HG03103 (cell line): ENCODE measurements around the gene TPRX2.
"Not testable (repeated sequence)": the region's sequence is repeated elsewhere in the genome, so short reads cannot be mapped to it uniquely, and the experiment has no call there.

Experiments used
- ATAC-seq: cut with Tn5 transposase; IDR thresholded peaks from one replicate; pipeline ENCODE4 v1.9.1; 2021; ENCODE audit warnings: low read depth; ENCODE audit not compliant: unreplicated experiment

TPRX2 gene

GRCh38 chr19:47858646-47859285 lies at the start of gene TPRX2:
Gene TPRX2, plus strand, starts transcription at chr19:47859235. Its CDS starts 12 bp downstream, at chr19:47859247.
- ATAC-seq = not testable (repeated sequence)

DNA sequence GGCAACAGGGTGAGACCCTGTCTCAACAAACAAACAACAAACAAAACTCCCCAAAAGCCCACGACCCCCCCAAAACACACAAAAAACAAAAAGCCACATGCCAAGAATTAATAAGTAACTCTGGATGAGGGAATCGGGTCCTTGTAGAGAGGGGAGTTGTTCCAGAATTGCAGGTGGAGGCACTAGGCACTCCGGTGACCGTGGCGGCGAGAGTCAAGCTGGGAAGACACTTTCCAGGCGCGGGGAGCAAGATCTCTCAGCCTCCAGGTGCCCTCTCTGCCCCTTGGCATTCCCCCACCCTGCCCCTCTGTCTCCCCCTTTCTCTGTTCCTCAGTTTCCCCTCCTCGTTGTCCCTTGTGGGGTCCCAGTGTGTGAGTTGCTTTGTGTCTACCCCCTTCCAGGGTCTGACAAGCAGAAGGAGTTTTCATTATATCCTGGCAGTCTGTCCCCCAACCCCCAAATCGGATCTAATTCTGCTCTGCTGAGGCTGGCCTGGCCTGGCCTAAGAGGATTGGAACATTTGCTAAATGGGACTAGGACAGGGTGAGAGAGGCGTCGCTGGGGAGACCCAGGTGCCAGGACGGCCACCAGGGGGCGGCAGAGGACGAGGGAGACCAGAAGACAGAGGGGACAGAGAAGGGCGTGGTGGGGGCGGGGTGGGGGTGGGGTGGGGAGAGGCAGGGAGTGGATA lies 45.6 kb upstream of the TPRX2 start:
- no peak for ATAC-seq

- ATAC-seq = no peak
Measured at GRCh38 chr19:47813995-47814328, 45.1 kb upstream of the TPRX2 start.

DNA sequence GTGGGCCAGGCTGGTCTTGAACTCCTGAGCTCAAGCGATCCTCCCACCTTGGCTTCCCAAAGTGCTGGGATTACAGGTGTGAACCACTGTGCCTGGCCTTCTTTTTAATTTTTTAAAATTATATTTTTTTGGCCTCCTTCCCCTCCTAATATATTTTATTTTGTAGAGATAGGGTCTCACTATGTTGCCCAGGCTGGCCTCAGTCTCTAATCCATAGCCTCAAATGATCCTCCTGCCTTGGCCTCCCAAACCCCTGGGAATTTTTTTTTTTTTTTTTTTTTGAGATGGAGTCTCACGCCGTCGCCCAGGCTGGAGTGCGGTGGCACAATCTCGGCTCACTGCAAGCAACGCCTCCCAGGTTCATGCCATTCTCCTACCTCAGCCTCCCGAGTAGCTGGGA lies 42.8 kb upstream of the TPRX2 start:
- ATAC-seq = not testable (repeated sequence)

- ATAC-seq = not testable (repeated sequence)
Measured at GRCh38 chr19:47818221-47818620, 40.8 kb upstream of the TPRX2 start.

GRCh38 chr19:47819858-47820257 lies 39.2 kb upstream of the TPRX2 start:
- ATAC-seq = no peak

DNA sequence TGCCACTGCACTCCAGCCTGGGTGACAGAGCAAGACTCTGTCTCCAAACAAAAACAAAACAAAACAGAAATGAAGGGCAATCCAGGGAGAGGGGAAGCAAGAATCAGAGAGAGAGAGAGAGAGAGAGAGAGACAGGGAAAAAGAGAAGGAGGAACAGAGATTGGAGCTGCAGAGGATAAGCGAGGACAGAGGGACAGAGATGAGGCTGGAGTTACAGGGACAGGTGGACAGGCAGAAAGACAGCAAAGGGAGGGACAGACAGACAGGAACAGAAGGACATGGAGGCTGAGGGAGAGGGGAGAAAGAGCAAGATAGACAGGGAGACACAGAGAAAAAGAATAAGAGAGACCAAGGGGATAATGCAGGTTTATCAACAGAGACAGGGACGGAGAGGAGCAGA lies 38.6 kb upstream of the TPRX2 start:
- no peak for ATAC-seq

DNA sequence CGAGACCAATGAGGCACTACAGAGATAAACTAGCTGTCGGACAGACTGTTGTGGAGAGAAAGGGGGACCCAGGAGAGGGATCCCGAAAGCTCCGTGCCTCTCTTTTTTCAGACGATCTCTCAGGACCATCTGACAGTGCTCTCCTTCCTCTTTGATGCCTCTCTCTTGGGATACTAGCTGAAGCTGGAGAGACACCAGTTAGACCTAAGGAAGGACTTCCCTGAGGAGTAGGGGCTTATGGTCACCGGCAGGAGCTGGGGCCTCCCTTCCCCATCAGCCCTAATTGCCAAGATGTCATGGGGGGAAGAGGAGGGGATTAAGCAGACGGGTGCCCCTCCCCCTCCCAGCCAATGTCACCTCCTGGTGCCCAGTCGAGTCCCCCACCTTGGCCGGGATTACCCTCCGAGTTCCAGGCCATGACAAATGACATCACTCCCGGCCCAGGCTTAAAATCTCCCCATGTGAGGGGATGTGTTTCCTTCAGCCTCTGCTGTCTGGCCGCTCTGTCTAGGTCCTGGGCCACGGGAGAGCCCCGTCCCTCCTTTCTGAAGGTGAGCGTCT lies 37.5 kb upstream of the TPRX2 start, which contains the start of gene CRX:
Gene CRX, plus strand, starts transcription at position 478 of the 561 bp plus-strand sequence. CDS start 12,507 bp downstream, outside the sequence.
- ATAC-seq = no peak

GRCh38 chr19:47824396-47824795 lies 34.6 kb upstream of the TPRX2 start:
- ATAC-seq = no peak

- no peak for ATAC-seq
Measured at GRCh38 chr19:47826800-47827199, 32.2 kb upstream of the TPRX2 start.

GRCh38 chr19:47832723-47833122 lies 26.3 kb upstream of the TPRX2 start:
- ATAC-seq = no peak

- no peak for ATAC-seq
Measured at GRCh38 chr19:47836038-47836437, 23.0 kb upstream of the TPRX2 start.

DNA sequence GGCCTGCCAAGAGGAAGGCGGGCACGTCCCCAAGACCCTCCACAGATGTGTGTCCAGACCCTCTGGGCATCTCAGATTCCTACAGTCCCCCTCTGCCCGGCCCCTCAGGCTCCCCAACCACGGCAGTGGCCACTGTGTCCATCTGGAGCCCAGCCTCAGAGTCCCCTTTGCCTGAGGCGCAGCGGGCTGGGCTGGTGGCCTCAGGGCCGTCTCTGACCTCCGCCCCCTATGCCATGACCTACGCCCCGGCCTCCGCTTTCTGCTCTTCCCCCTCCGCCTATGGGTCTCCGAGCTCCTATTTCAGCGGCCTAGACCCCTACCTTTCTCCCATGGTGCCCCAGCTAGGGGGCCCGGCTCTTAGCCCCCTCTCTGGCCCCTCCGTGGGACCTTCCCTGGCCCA lies 19.6 kb upstream of the TPRX2 start:
- no peak for ATAC-seq

DNA sequence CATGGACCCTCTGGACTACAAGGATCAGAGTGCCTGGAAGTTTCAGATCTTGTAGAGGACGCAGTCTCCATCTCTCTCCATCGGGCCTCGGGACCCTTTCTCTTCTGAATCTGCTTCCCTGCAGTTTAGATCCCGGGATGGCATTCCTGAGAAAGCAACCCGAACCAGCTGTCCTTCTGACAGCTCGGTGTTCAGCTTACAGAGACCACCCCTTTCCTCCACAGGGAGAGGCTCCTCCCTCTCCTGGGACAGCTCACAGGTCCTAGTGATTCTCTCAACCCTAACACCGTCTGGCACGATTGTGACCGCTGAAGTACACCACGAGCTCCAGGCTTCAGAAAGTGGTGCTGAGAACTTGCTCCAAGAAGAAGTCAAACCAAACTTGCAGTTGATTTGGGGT lies 19.1 kb upstream of the TPRX2 start:
- ATAC-seq = no peak

DNA sequence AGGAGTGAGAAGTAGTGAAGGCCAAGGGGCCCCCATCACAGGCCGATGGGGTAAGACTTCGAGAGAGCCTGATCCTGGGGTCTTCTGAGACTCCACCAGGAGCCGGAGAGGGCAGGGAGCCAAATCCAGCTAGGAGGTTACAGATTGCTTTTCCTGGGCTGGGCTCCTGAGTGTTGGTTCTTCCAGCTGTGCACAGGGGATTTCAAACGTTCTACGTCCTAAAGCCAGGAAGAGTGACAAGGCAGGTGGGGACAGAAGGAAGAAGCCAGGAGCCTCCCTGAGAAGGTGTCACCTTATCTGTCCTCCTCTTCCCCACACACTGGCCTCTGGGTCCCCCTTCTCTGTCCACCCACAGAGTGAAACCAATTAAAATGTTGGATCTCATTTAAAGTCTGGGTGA lies 16.1 kb upstream of the TPRX2 start:
- ATAC-seq = no peak

DNA sequence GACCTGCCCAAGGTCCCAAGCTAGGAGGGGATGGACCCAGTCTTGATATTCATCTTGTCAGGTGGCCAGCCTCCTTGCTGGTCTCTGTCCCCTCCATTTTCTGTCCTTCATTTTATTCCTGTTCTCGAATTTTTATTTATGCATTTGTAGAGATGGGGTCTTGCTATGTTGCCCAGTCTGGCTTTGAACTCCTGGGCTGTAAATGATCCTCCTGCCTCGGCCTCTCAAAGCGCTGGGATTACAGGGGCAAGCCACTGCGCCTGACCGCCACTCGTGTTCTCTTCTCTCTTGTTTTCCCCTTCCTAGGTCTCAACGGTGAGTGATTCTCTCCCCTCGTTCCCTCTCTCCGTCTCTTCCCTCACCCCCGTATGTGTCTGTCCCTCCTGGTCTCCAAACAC lies 10.6 kb upstream of the TPRX2 start:
- ATAC-seq = no peak

- ATAC-seq = no peak
Measured at GRCh38 chr19:47848823-47849473, 10.1 kb upstream of the TPRX2 start.

DNA sequence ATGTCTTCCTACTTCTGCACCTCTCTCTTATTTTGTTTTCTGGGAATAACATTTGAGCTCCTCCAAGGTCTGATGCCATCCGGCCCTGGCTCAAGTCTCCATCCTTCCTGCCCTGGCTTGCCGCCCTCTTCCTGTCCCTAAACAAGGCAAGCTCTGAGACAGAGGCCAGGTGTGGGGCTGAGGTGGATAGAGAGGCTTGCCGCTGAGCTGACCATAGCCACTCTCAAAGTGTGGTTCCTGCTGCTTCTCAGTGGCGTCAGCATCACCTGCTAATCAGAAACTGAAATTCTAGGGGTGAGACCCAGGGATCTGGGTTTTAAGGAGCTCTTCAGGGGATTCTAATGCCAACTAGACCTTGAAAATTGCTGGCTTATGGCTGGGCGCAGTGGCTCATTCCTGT lies 6.0 kb upstream of the TPRX2 start:
- no peak for ATAC-seq

DNA sequence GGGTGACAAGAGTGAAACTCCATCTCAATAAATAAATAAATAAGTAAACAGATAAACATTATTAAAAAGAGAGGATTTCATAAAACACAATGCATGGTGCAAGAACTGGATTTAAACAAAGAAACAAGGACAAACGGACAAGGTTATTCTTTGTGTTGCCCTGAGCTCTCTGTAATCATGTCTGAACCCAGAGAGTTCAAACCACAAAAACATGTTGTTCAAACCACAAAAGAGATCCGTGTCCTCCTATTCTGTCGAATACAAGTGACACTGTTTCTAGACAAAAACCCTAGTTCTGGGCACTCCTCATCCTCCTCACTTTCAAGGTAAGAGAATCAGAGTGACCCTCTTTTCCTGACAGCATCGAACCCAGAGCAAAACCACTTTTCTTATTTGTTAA lies 4.6 kb upstream of the TPRX2 start:
- ATAC-seq = no peak

GRCh38 chr19:47858231-47858630 lies 804 bp upstream of the TPRX2 start:
- ATAC-seq = not testable (repeated sequence)

GRCh38 chr19:47859838-47860237 lies 803 bp downstream of the TPRX2 start:
- not testable (repeated sequence) for ATAC-seq
